NCI-H524 treated with DMSO at 0.1 percent for 48 hours (cell line): ENCODE data around the gene NFAM1.

Experiments used
- DNase-seq: peaks from one replicate; lab custom pipeline; 2025; lab: John Stamatoyannopoulos, UW

The NFAM1 gene

DNA sequence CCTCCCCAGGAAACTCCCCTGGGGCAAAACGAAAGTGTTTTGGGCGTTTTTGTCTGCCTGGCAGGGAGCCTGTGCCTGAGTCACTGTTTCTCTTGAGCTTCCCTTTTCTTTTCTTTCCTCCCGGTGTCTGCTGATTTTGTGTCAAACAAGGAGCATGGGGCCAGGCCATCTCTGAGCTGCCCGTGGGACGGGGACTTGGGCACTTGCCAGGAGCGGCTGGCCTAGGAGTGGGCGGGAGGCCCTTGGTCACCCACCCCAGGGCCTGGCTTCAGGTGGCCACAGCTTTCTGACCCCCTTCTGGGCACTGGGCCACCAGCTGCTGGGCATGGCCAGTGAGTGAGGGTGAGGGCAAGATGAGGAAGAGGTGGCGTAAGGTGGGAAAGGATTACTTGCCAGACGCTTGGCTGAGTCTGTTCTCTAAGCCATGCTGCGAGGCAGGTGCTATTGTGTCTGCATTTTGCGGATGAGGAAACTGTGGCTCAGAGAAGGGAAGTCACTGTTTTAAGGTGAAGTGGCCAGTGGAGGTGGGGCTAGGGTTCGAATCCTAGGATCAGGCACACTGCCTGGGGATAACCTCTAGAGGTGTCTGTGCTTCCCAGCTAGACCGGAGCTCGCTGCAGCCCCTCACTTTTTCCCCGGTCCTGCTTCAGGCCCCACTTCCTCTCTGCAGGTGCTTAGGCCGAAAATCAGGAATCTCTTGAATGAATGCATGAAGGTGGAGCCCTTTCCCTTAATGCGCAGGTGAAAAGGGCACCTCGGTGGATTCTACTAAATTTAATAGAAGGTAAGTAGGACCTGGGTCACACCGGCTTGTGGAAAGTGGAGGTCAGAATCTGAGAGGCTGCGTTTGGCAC is 7.8 kb upstream of the NFAM1 start:
- no peak for DNase-seq

GRCh38 chr22:42439021-42439567 is 6.9 kb upstream of the NFAM1 start:
- no peak for DNase-seq

- DNase-seq, result no peak
Observed at GRCh38 chr22:42438293-42438650, 6.1 kb upstream of the NFAM1 start.

DNA sequence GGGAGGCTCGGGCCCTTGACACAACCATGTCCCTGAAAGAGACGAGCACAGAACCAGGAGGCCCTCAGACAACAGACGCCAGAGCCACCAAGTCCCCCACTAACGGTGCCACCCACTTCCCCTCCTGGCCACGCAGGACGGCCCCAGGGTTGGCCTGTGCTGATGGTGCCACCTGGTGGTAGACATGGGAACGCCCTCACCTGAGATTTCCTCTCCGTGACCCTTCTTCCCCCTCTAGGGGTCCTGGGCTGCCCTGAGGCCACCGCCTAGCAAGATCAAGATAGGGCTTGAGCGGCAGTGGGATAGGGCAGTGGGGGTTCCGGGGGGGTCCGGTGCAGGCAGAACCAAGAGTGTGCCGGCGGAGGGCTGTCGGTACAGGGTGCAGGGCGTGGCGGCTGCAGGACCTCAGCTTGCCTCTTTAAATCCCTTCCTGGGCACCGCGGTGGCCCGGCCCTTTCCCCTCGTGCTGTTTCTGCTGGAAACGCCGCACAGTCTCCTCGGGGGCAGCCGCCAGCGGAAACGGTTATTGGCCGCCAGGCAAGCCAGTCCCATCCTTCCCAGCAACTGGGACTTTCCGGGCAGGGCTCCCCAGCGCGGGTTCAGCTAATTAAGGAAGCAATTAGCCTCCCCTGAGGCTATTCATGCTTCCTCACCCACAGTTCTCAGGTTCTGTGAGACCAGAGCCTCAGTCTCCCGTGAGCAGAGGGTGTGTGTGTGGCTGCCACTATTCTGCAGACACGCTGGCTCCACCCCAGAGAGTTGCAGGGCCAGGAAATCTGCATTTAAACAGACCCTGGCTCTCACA is 5.5 kb upstream of the NFAM1 start:
- peak; percentile 23 for DNase-seq

GRCh38 chr22:42436404-42436803 is 4.2 kb upstream of the NFAM1 start:
- DNase-seq, result peak; percentile 42

DNA sequence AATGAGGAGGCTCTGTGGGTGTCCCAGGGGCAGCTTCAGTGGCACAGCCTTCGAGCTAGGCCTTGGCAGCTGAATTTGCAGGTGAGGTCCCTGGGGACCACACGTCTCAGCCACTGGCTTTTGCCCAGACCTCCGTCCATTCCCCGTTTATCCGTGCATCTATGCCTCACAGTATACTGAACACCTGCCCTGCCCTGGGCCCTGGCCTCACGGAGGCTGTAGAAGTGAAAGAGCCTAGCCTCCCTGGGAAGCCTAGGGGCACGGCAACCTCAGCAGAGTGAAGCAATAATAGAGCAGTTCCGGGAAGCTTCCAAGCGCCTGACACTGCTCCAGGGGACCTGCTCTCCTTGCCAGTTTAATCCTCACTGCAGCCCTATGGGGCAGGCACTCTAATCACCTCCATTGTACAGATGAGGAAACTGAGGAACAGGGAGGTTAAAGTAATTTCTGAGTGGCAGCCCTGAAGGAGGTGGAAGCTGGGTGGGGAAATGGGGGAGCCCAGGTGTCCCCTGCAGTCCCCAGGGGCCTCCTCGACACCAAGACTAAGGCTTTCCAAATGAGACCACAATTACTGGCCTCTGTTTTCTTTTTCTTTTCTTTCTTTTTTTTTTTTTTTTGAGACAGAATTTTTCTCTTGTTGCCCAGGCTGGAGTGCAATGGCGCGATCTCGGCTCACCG is 2.7 kb upstream of the NFAM1 start:
- no peak for DNase-seq

DNA sequence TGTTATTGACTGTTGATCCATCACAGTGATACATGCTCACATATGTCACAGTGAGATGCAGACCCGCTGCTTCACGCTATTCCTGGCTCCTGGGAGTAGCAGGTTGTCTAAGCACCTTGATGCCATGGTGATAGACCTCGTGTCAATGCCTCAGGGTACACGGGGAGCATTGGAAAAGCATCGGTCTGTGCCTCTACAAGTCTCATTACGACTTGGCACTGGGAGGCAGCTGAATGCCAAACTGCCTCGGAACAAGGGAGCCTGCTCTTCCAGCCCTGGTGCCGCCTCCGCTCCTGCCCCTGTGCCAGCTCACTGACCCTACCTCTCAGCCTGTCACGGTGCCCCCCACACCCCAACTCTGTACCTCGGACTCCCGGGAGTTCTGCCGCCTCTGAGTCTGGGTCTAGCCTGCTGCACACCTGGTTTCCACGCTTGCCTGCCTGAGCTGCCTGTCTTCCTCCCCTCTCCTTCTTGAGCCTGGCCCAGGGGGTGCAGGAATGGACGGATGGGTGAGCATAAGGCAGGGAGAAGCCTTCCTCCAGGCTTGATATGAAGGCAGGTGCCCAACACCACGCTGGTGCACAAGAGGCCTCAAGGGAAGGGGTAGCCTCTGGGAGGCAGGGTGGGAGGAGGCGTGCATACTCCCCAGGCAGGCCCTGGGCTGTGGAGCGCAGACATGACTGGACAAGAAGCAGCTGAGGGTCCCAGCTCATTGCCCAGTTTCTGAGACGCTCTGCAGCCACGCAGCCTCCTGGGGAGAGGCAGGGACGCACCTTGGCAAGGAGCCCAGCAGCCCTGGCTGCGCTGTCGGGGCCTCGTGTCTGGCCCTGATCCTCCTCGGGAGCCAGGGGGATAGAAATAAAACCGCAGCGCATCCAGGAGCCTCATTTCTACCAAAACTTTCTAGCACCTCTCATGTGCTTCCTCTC is 1.8 kb upstream of the NFAM1 start:
- DNase-seq, result no peak

GRCh38 chr22:42432818-42433217 is 615 bp upstream of the NFAM1 start:
- DNase-seq, result no peak

DNA sequence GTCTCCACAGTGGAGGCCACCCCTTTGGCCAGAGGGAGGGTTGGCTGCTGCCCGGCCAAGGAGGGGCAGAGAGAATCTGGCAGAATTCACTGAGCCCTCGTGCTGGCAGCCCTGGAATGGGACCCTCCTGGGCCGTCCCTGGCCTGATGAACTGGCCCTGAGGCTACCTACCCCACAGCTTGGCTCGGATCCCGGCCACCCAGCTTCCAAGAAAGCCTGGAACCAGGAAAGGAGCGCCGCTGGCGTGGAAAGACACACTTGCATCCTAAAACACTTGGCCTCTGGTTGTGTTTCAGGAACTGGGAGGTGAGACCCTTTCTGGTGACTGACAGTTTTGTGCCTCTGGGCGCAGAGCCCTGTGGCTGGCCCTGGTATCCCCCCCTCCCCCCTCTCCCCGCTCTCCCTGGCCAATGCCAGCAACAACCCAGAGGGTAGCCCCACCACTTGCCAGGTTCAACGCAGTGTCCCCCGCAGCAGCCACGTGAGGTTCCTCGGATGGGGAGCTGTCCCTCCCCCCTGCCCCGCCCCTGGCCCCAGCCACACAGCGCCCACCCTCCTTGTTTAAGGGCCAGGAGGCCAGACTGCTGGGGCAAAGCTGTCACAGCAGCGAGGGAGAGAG is 693 bp downstream of the NFAM1 start:
- no peak for DNase-seq

GRCh38 chr22:42430528-42431125 is 1.6 kb downstream of the NFAM1 start:
- no peak for DNase-seq

DNA sequence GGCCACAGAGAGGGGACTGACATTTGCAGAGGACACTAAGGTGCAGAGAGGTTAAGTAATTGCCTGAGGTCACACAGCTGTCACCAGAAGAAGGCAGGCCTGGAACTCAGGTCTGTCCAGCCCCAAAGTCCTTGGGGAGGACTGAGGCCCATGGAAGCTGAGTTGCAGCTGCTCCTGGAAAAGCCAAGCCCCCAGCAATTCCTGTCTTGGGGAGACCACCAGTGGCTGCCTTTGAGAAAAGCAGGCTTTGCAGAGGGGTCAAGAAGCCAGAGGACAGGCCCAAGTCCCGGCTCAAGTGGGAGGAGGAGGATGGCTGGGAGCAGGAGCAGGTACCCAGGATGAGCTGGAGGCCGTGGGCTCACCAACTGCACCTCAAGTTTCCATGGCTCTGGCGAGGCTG is 3.4 kb downstream of the NFAM1 start:
- DNase-seq, result no peak

- no peak for DNase-seq
Observed at GRCh38 chr22:42428025-42428424, 4.2 kb downstream of the NFAM1 start.

DNA sequence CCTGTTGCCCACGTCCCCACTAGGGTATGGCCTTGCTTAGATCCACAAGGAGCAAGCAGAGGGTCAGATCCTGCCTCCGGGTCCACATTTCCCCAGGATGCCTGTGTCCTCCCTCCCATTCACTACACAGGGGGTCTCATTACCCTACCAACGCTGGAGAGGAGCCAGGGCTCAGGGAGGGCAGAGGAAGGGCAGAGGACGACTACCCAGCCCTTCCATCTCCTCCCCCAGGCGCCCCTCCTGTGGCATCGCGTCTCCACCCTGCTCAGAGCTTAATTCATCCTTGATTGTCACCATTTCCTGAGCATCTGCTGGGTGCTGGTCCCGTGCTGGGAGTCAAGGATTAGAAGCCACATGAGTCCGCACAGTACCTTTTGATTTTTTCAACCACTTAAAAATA is 5.0 kb downstream of the NFAM1 start:
- no peak for DNase-seq

DNA sequence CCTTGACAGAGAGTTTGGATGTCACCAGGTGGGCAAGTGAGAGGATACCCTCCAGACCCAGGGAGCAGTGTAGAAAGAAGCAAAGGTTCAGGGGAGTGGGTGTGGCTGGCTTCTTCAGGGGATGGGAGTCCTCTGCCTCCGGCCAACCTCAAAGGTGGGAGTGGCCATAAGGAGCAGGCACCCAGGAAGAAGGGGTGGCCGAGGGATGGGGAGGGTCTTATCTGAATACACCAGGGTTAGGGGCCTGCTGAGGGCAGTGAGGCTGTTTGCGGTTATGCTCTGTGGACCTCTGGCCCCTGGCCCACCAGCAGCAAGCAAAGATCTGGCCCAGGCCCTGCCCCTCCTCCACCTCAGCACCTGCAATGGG is 6.2 kb downstream of the NFAM1 start:
- no peak for DNase-seq

GRCh38 chr22:42425337-42425988 is 6.7 kb downstream of the NFAM1 start:
- DNase-seq, result no peak

- no peak for DNase-seq
Observed at GRCh38 chr22:42419243-42419881, 12.8 kb downstream of the NFAM1 start.

GRCh38 chr22:42418811-42419242 is 13.4 kb downstream of the NFAM1 start:
- no peak for DNase-seq

- no peak for DNase-seq
Observed at GRCh38 chr22:42417645-42418305, 14.4 kb downstream of the NFAM1 start.

DNA sequence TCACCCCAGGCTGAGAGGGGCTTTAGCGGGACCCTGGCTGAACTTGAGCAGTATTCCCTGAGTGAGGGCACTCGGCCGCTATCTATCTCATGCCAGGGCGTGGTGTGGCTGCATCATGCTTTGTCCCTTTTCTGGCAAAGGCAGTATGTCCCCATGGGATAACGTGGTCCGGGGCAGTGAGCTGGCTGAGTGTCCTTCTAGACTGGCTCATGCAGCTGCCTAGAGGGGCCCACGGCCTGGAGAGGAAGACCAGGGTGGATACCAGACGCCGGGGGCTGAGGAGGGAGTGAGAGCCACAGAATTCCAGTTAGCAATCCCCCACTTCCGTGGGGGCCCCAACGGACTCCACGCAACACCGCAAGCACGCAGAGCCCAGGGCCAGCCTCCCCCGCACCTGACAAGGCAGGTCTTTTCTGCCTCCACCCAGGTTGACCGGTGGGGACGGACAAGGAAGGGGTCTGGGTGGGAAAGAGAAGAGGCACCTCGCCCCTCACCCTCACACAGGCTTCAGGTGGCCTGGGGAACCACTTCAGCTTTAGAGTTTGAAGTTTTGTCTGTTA is 15.5 kb downstream of the NFAM1 start:
- no peak for DNase-seq
